22Rv1 (cell line): ENCODE data around the gene AMPD3.

ENCODE experiments used
- ZFX ChIP-seq: fragments of 450-650 bp; IDR thresholded peaks from 2 replicates; pipeline ENCODE4 v1.6.1; 2017; ENCODE audit warnings: antibody characterized with exemption, borderline replicate concordance
- TF ChIP-seq, protein P1 (sequence below): fragments of 450-650 bp; IDR thresholded peaks from 2 replicates; pipeline ENCODE4 v1.5.1; 2017; ENCODE audit warnings: mild to moderate bottlenecking

DNA sequence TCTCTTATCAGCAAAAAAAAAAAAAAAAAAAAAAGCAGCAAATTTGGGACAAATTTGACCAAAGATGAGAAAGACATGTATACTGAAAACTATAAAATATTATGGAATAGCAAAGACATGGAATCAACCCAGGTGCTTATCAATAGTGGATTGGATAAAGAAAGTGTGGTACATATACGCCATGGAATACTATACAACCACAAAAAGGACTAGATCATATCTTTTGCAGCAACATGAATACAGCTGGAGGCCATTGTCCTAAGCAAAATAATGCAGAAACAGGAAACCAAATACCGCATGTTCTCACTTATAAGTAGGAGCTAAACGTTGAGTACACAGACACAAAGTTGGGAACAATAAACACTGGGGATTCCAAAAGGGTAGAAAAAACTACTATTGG lies 87.7 kb downstream of the AMPD3 start:
- TF ChIP-seq, protein P1, sequence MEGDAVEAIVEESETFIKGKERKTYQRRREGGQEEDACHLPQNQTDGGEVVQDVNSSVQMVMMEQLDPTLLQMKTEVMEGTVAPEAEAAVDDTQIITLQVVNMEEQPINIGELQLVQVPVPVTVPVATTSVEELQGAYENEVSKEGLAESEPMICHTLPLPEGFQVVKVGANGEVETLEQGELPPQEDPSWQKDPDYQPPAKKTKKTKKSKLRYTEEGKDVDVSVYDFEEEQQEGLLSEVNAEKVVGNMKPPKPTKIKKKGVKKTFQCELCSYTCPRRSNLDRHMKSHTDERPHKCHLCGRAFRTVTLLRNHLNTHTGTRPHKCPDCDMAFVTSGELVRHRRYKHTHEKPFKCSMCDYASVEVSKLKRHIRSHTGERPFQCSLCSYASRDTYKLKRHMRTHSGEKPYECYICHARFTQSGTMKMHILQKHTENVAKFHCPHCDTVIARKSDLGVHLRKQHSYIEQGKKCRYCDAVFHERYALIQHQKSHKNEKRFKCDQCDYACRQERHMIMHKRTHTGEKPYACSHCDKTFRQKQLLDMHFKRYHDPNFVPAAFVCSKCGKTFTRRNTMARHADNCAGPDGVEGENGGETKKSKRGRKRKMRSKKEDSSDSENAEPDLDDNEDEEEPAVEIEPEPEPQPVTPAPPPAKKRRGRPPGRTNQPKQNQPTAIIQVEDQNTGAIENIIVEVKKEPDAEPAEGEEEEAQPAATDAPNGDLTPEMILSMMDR, result no peak
- TF ChIP-seq ZFX, result no peak
